ENCODE results near the gene FOXG1.

GRCh38 chr14:28774764-28775735 lies 8.5 kb downstream of the FOXG1 start:
- TF ChIP-seq CTCF (IDR thresholded peaks at IDR 0.05; ENCODE audit: low read length) (no peak), EZH2 (IDR thresholded peaks at IDR 0.05; ENCODE audit: borderline replicate concordance, low read length) (no peak)

Data from OCI-LY1 (cell line).